PFSK-1 (cell line): ENCODE data around the gene XRCC1.

Experiments
- FOXP2 ChIP-seq: optimal IDR thresholded peaks from 2 replicates; pipeline ENCODE3; 2011; ENCODE audit warnings: borderline replicate concordance, control low read depth, inconsistent platforms; ENCODE audit not compliant: insufficient read depth; ENCODE audit errors: extremely low read length, extremely low read depth
- POLR2AphosphoS5 ChIP-seq: IDR thresholded peaks from 2 replicates; pipeline ENCODE4 v1.6.1; 2012; ENCODE audit warnings: low read depth, mild to moderate bottlenecking, control low read depth, low read length, moderate library complexity
- REST ChIP-seq, 2 experiments: IDR thresholded peaks; 2 replicates each; pipeline versions ENCODE4 v1.6.1 to v1.8.0; 2011 to 2012; ENCODE audit warnings: low read depth in 2 of 2, low read length in 2 of 2, control low read depth in 1 of 2, inconsistent platforms in 1 of 2, mild to moderate bottlenecking in 1 of 2, moderate library complexity in 1 of 2; ENCODE audit not compliant: insufficient read depth in 1 of 2
- SIN3A ChIP-seq: IDR thresholded peaks from 2 replicates; pipeline ENCODE4 v1.6.1; 2012; ENCODE audit warnings: mild to moderate bottlenecking, low read length, moderate library complexity, borderline replicate concordance; ENCODE audit not compliant: insufficient read depth
- TAF1 ChIP-seq: IDR thresholded peaks from 2 replicates; pipeline ENCODE4 v1.6.1; 2012; ENCODE audit warnings: low read length, control low read depth, borderline replicate concordance; ENCODE audit not compliant: insufficient read depth

Gene XRCC1

GRCh38 chr19:43616954-43617353 is 41.6 kb upstream of the XRCC1 start:
- no peak for TF ChIP-seq TAF1
- no peak for TF ChIP-seq REST (IDR thresholded peaks at IDR 0.05; ENCODE audit: insufficient read depth in 1 of 2, low read depth in 2 of 2, low read length in 2 of 2)
- TF ChIP-seq POLR2AphosphoS5, result no peak
- TF ChIP-seq FOXP2, result no peak
- TF ChIP-seq SIN3A, result no peak

GRCh38 chr19:43616306-43616705 is 41.0 kb upstream of the XRCC1 start:
- no peak for TF ChIP-seq FOXP2
- no peak for TF ChIP-seq POLR2AphosphoS5
- TF ChIP-seq TAF1, result no peak
- TF ChIP-seq SIN3A, result no peak
- TF ChIP-seq REST (IDR thresholded peaks at IDR 0.05; ENCODE audit: insufficient read depth in 1 of 2, low read depth in 2 of 2, low read length in 2 of 2), result no peak

- TF ChIP-seq REST (IDR thresholded peaks at IDR 0.05; ENCODE audit: insufficient read depth in 1 of 2, low read depth in 2 of 2, low read length in 2 of 2) (no peak), SIN3A (no peak), TAF1 (no peak), POLR2AphosphoS5 (no peak), FOXP2 (no peak)
These were observed 37.0 kb upstream of the XRCC1 start for GRCh38 chr19:43612374-43612773.

GRCh38 chr19:43611788-43612187 is 36.5 kb upstream of the XRCC1 start, which contains the start of gene SRRM5:
Gene SRRM5, plus strand, starts transcription at chr19:43612088. Its CDS starts 34 bp downstream, at chr19:43612122.
- TF ChIP-seq POLR2AphosphoS5, result no peak
- TF ChIP-seq REST (IDR thresholded peaks at IDR 0.05; ENCODE audit: insufficient read depth in 1 of 2, low read depth in 2 of 2, low read length in 2 of 2), result no peak

- TF ChIP-seq SIN3A (no peak), TAF1 (no peak), FOXP2 (no peak), REST (IDR thresholded peaks at IDR 0.05; ENCODE audit: insufficient read depth in 1 of 2, low read depth in 2 of 2, low read length in 2 of 2) (no peak), POLR2AphosphoS5 (no peak)
These were observed 35.2 kb upstream of the XRCC1 start for GRCh38 chr19:43610493-43610892.
